Skin of body (tissue), 2 donors: ENCODE data around the gene TUBB. TPM values are rescaled to one million over a fixed set of nuclear protein-coding genes. Genes with fewer than 3 reads are reported as not detected.

Experiments
- DNase-seq: peaks from one replicate; lab custom pipeline; 2025; lab: John Stamatoyannopoulos, UW
- total RNA-seq: library from RNA; depleted of rRNA; stranded (reverse); fragments of >200 nt; gene quantifications from one replicate; pipeline ENCODE4 v1.2.3, GENCODE V29; 2014

Gene TUBB
- total RNA-seq, result 296 TPM

DNA sequence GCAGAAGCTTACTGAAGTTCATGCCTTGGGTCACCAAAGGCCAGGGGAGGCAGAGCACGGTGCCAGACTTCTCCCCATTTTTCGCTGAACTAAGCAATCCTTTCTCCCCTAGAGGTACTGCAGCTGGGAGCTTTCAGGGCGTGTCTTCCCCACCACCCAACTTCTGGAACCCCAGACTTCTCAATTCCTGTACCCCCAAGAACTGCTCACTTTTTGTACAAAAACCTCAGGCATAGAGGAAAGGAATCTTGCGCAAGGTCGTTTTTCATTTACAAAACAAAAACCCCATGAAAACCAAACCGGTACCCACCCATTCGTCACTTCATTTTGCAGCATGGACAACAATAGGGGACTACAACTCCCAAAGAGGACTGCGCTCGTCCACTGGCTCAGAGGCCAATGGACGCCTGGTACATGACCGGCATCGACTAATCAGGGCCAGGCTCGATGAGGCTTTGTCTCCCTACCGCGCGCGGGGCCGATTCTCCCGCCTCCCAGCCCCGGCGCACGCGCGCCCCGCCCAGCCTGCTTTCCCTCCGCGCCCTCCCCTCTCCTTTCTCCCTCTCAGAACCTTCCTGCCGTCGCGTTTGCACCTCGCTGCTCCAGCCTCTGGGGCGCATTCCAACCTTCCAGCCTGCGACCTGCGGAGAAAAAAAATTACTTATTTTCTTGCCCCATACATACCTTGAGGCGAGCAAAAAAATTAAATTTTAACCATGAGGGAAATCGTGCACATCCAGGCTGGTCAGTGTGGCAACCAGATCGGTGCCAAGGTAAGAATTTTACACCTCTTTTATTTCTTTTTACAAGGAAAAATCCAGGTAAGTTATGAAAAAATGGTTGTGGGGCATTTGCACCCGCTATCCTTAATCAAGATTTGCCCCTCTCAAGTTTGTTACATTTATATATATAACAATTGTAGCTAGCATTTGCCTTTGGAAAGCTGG lies at the start of gene TUBB:
Gene TUBB, plus strand, starts transcription at position 562 of the 947 bp plus-strand sequence. Its CDS starts 155 bp downstream, at position 717.
- peak; percentile 99 for DNase-seq

DNA sequence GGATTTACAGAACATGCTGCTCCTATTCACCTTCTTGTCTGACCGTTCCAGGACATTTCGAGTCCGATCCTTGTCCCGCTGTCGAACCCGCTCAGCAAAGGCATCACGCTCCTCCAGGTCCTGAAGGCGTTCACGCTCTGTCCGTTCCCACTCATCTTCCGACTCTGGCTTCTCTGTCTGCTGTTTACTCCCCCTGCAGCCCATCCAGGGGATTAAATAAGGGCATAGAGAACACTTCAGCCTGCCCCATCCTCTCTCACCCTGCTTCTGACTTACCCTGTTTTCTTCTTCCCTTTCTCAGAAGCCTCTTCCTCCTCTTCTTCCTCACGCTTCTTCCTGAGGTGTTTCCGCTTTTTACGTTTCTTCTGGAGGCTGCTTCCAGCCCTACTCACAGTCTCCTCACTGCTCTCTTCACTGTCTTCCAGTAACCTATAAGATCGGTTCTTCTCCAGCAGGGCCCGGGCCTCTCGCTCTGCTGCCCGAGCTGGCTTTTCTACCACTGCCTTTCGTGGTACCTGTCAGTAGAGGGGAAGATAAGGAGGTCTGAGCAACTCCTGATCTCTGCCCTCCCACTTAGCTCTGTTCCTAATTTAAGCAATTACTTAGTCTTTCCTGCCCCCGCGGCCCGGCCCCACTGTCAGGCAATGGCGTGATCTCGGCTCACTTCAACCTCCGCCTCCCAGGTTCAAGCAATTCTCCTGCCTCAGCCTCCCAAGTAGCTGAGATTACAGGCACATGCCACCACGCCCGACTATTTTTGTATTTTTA lies 49.2 kb upstream of the TUBB start:
- no peak for DNase-seq

DNA sequence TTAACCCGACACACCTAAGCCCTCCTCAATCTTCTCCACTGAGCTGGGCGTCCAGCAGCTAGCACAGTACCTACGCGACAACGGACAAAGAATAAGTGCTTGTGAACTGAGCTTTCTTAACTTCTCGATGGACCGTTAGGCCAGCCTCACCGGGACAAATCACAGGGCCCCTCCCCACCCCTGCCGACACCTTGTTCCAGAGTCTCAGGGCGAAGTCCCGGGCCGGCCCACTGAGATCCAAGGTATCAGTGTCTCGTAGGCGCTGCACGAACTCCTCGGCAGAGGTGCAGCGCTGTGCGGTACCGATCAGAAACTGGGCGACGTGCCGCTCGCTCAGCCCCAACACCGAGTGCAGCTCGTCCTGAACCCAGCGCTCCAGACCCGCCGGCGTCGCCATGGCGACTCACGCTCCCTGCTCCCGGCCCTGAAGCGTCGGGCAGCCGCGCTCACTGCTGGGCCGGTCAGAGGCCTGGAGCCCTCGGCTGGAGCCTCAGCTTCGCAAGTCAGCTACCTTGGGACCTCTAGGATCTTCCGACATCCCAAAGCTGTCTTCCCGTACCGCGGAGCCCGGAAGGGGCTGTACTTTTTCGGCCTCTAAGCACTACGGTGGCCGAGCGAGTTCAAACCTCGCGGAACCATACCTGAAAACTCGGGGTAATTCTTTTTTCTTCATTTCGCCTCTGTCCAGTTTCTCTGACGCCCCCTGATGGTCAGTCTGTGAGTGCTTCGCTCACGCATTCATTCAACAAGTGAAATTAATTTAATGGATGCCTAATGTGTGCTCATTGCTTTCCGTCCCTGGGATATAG lies 47.5 kb upstream of the TUBB start, which contains the start of gene DHX16:
Gene DHX16, minus strand, starts transcription at position 562 of the 809 bp plus-strand sequence. Its CDS starts 165 bp downstream, at position 397.
- DNase-seq, result peak; percentile 95

- DNase-seq, result no peak
These were observed 43.4 kb upstream of the TUBB start for GRCh38 chr6:30676660-30677285.

DNA sequence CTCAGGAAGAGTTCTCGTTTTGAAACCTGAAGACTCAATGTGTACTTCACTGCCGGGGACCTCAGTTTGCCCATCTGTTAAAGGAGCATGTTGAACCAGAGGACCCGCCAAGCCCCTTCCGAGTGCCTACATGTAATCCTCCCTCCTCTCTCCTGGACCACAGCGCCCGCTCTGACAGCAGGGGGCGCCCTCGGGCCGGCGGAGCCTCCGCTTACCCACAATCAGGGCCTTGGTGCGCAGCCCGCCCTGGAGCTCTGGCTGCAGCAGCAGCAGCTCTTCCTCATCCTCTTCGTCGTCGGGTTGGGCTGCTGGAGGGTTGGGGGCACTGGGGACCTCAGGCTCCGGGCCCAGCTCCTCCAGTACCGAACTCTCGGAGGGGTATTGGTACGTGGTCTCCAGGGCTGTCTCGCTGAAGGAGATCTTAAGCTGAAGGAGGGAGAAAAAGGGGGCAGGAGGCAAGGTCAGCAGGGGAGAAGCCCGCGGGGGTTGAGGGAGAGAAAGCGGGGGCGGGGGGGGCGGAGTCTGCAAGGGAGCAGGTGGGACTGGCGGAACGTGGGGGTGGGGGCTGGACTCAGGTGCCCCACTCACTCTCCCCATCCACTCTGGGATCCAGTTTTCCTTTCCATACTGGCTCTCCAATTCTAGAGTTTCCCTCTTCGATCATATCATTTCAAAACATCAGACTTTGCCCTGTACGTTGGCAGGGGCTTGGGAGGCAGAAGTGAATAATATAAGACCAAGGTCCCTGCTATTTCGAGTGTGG lies 41.0 kb upstream of the TUBB start:
- DNase-seq, result peak; percentile 32

GRCh38 chr6:30679765-30680535 lies 40.2 kb upstream of the TUBB start:
- DNase-seq, result no peak

DNA sequence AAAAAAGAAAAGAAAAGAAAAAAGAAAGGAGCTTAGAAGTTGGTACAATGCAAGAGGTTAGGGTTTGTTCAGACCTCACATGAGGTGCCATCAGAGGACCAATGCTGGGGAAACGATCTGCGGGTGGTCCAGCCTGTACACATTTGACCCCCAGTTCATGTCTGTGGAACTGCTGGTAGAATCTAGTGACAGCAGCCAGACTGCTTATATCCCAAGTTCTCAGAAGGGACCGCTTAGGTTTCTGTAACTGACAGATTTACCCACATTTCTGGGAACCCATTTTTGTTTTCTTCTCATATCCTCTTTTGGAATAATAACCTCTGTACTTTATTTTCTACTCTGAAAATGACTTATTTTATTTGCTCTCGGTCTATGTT lies 38.4 kb upstream of the TUBB start:
- DNase-seq, result no peak

GRCh38 chr6:30682143-30683117 lies 37.7 kb upstream of the TUBB start:
- peak; percentile 22 for DNase-seq

GRCh38 chr6:30683183-30683979 lies 36.8 kb upstream of the TUBB start:
- peak; percentile 8 for DNase-seq

- peak; percentile 11 for DNase-seq
These were observed 36.2 kb upstream of the TUBB start for GRCh38 chr6:30683980-30684338.

DNA sequence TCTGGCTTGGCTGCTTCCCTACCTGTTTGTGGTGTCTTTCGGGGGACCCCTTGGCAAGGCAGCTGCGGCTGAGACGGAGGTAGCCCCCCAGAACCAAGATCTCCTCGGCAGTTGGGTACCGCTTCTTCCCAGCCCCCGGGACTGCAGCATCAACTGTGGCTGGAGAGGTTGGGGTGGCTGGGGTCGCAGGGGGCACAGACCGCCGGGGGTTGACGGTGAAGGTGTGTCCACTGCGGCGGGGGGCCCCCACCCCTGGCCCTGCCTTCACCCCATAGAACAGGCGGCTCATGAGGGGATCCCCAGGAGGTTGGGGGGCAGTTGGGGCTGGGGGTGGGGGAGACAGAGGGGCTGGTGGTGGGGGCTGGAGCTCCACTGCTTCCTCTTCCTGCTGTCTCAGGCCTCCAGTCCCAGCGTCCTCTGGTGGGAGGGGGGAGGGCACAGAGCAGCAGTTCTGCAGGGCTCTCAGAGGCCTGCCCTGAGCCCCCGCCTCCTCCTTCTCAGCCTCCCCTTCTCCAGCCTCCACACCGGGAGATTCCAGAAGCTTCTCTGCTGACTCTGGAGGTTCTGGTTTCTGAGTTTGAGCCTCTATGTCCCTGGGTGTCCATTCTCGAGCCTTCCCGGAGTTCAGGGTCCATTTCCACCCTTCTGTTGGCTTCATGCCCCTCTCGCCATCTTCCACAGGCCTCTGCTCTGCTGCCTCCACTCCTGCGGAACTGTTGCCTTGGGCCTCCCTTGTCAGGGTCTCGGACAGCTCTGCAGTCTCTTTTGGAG lies 35.6 kb upstream of the TUBB start:
- DNase-seq, result no peak

DNA sequence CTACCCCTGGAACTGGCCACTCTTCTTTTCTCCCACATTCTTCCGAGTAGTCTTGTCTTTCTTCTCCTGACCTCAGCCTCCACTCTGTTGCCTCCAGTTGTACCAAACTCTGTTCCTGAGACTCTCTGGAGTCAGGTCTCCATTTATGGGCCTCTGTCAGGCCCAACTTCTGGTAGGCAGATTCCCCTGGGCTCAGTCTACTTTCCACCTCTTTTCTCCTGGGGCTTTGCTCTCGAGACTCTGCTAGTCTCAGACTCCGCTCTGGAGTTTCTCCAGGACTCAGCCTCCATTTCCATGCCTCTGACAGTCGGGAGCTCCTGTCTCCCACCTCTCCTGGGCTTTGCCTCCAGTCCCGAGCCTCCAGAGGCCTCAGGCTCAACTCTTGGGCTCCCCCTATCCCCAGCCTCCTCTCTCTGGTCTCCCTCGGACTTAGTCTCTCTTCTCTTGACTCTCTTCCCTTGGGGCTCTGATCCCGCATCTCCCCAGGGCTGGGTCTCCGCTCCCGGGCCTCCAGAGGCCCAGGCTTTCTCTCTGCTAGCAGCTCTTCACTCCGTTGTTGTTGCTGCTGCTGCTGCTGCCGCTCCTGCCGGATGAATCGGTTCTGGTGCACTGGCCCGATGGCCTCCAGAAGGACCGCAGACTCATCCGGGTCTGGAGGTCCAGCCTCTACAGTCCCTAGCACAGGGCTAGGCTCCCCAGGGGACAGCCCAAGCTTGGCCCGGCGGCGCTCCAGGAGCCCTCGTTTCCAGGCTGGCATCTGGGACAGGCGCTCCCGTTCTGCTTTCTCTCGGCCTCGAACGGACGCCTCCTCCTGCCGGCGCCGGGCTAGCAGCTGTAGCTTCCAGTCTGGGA lies 34.8 kb upstream of the TUBB start:
- DNase-seq, result no peak

- peak; percentile 64 for DNase-seq
These were observed 33.9 kb upstream of the TUBB start, which contains the start of gene PPP1R18 for GRCh38 chr6:30686009-30686907. Gene PPP1R18 (minus strand): TSS chr6:30686645. CDS start chr6:30686018, 627 bp downstream.

DNA sequence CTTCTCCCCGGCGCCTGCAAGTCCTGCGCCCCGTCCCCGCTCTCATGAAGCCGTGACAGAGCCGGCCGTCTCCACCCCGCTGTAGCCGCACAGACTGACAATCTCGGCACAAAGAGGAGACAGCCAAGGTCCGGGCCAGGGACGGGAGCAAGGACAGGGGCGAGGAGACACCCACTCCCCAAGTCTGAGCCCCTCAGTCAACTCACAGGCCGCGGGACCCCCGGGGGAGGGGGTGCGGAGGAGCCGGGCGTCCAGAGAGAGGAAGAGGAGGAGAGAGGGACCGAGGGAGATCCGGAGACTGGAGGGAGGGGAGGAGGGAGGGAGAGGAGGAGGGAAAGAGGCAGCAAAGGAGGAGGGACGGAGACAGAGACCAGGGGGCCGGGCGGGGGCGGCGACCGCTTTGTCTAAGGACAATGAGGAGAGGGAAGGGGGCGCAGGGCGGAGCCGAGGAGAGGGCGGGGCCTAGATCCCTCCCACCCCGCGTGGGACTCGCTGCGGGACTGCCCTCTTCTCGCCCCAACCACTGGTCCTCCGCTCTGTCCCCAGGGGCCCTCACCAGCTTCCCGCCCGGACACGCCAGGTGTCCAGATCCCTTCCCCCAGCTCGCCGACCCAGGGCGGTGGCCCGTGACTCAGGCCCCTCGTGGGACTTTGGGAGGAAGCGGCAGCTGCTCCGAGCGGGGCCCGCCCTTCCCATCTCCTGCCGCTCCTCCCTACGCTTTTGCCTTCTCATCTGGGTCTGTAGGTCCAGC lies 33.1 kb upstream of the TUBB start:
- peak; percentile 96 for DNase-seq
